HG02981 (cell line): ENCODE measurements around the gene ZNF710.
"Not testable (repeated sequence)": the region's sequence is repeated elsewhere in the genome, so short reads cannot be mapped to it uniquely, and the experiment has no call there.

Experiments used
- ATAC-seq: cut with Tn5 transposase; IDR thresholded peaks from one replicate; pipeline ENCODE4 v1.9.1; 2021; ENCODE audit warnings: mild to moderate bottlenecking, moderate library complexity; ENCODE audit not compliant: unreplicated experiment

The ZNF710 gene

GRCh38 chr15:90058775-90059174 lies 57.7 kb downstream of the ZNF710 start:
- ATAC-seq: no peak

- ATAC-seq: peak; percentile 87
Measured at GRCh38 chr15:90059208-90059985, 58.3 kb downstream of the ZNF710 start.

GRCh38 chr15:90060797-90061196 lies 59.7 kb downstream of the ZNF710 start:
- no peak for ATAC-seq

GRCh38 chr15:90062023-90062442 lies 60.9 kb downstream of the ZNF710 start:
- ATAC-seq: no peak

GRCh38 chr15:90062462-90062932 lies 61.4 kb downstream of the ZNF710 start:
- ATAC-seq: no peak

- no peak for ATAC-seq
Measured at GRCh38 chr15:90062973-90063769, 62.0 kb downstream of the ZNF710 start.

DNA sequence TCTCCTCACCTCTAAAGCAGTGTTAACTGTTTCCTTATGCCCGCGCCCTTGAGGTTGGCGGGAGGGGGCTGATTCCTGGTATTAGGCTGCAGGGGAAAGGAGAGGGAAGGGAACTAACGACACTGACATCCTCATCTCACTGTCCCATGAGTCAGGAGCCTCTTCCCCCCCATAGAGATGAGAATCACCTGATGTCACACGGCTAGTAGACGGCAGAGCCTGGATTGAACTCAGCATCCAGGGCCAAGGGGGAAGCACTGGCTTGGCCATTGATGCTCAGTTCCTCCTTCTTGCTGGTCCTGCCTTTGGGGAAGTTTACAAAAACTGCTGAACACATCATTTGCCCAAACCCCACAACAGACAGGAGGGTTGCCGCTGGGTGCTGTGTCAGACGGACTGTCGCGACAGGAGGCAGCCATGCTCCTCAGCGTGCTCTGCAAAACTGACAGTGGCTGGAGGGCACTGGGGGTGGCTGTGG lies 62.7 kb downstream of the ZNF710 start:
- no peak for ATAC-seq

GRCh38 chr15:90064911-90065681 lies 64.0 kb downstream of the ZNF710 start:
- no peak for ATAC-seq

- ATAC-seq: no peak
Measured at GRCh38 chr15:90065682-90066049, 64.5 kb downstream of the ZNF710 start.

DNA sequence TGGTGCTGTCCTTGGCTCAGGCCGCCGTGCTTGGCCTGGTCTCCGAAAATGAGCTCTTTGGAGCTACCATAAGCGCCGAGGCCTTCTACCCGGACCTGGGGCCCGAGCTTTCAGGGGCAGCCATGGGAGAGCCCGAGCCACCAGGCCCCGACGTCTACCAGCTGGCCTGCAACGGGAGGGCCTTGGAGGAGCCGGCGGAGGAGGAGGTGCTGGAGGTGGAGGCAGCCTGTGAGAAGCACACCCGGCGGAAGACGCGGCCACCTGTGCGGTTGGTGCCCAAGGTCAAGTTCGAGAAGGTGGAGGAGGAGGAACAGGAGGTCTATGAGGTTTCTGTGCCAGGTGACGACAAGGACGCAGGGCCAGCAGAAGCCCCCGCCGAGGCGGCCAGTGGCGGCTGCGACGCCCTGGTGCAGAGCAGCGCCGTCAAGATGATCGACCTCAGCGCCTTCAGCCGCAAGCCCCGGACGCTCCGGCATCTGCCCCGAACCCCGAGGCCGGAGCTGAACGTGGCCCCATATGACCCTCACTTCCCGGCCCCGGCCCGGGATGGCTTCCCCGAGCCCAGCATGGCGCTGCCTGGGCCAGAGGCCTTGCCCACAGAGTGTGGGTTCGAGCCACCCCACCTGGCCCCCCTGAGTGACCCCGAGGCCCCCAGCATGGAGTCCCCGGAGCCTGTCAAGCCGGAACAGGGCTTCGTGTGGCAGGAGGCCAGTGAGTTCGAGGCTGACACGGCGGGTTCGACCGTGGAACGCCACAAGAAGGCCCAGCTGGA lies 66.2 kb downstream of the ZNF710 start:
- ATAC-seq: no peak

DNA sequence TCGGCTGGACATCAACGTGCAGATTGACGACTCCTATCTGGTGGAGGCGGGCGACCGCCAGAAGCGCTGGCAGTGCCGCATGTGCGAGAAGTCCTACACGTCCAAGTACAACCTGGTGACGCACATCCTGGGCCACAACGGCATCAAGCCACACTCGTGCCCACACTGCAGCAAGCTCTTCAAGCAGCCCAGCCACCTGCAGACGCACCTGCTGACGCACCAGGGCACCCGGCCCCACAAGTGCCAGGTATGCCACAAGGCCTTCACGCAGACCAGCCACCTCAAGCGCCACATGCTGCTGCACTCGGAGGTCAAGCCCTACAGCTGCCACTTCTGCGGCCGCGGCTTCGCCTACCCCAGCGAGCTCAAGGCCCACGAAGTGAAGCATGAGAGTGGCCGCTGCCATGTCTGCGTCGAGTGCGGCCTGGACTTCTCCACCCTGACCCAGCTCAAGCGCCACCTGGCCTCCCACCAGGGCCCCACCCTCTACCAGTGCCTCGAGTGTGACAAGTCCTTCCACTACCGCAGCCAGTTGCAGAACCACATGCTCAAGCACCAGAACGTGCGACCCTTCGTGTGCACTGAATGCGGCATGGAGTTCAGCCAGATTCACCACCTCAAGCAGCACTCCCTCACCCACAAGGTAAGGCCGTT lies 67.0 kb downstream of the ZNF710 start:
- ATAC-seq: no peak

DNA sequence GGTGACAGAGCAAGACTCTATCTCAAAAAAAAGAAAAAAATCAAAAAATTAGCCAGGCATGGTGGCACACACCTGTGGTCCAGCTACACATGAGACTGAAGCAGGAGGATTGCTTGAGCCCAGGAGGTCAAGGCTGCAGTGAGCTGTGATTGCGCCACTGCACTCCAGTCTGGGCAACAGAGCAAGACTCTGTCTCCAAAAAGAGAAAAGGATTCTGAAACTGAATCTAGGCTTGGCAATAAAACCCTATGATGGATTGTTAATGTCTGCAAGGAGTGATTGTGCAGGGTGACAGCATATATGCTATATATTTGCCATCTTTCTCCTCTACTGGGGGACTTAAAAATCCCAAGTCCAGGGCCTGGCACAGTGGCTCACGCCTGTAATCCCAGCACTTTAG lies 69.5 kb downstream of the ZNF710 start:
- ATAC-seq: not testable (repeated sequence)

- no peak for ATAC-seq
Measured at GRCh38 chr15:90071220-90071807, 70.2 kb downstream of the ZNF710 start.

DNA sequence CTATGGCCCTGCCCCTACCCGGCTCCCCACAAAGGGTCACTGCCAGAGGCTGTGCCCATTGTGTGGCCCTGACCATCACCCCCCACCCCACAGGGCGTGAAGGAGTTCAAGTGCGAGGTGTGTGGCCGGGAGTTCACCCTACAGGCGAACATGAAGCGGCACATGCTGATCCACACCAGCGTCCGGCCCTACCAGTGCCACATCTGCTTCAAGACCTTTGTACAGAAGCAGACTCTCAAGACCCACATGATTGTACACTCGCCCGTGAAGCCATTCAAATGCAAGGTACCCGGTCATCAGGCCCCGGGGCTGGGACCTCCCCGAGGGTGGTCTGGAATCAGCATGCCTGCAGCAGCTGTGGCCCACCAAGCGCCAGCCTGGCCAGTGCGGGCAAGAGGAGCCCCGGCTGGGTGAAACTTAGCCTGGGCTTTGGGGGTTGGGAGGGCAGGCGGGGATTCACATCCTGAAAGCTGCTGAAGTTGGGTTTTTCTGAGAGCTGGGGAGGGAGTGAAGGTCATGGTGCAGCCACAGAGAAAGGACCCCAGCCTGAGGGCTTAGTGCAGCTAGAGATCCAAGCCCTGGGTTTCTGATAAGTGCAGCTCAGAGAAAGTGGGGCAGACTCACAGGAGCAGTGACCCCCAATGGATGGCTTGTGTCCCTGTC lies 72.0 kb downstream of the ZNF710 start:
- ATAC-seq: no peak

- ATAC-seq: no peak
Measured at GRCh38 chr15:90074023-90074422, 72.9 kb downstream of the ZNF710 start.

- no peak for ATAC-seq
Measured at GRCh38 chr15:90074916-90075315, 73.8 kb downstream of the ZNF710 start.

GRCh38 chr15:90075420-90076289 lies 74.5 kb downstream of the ZNF710 start:
- no peak for ATAC-seq

- ATAC-seq: no peak
Measured at GRCh38 chr15:90076716-90077115, 75.6 kb downstream of the ZNF710 start.
